ENCODE data around the gene TOX3. TPM values are rescaled to one million over a fixed set of nuclear protein-coding genes. Genes with fewer than 3 reads are reported as not detected.

TOX3 gene
- total and polyA plus RNA-seq, 7 experiments from 2014 or later, result not detected

DNA sequence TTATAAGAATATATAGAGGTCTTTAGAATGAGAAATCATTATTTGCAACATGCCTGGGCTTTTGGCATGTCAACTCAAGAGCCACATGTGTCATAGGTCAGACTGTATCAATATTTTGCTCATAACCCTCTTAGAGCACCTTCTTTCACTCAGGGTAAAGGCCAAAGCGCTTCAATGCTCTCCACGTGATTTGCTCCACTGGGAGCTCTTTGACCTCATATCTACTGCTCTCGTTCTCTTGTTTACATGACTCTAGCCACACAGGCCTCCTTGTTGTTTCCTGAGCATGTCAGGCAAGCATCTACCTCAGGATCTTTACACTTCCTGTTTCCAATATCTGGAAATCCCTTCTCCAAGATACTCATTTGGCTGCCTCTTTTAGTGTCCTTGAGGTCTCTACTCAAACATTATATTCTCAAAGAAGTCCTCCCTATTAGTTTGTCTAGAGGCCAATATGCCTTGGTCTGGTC lies 148.4 kb downstream of the TOX3 start:
- ChIA-PET CTCF (no interaction called here), POLR2A (no interaction called here)
- intact Hi-C loops (cut with micrococcal nuclease), result no loop called here
- H3K4me3 Mint-ChIP-seq, result no peak overlapping the region
- H3K36me3 ChIP-seq (ENCODE audit: control insufficient read depth in 2 of 3, insufficient read depth in 3 of 3, low read length in 3 of 3), result no peaks in the 10 kb centered on the region
- ATAC-seq (no peak), DNase-seq (no peak)
- H3K27ac Mint-ChIP-seq, result no peak overlapping the region
- no peaks in the 10 kb centered on the region for H3K36me3 Mint-ChIP-seq
- no peaks in the 10 kb centered on the region for H3K4me1 ChIP-seq (ENCODE audit: control insufficient read depth in 2 of 2, insufficient read depth in 2 of 2, low read length in 2 of 2)
- peaks cover 0 to 2% (median 0%) of the 10 kb centered on the region in 3 experiments for H3K9me3 ChIP-seq (ENCODE audit: control insufficient read depth in 2 of 3, low read length in 3 of 3)
- no peaks in the 10 kb centered on the region for H3K27me3 ChIP-seq (ENCODE audit: control insufficient read depth in 2 of 2, insufficient read depth in 2 of 2, low read length in 2 of 2)
- H3K27me3 Mint-ChIP-seq, result no peaks in the 10 kb centered on the region
- no peak overlapping the region for H3K4me3 ChIP-seq (ENCODE audit: low read length)
- H3K27ac ChIP-seq (ENCODE audit: low read depth, low read length), result no peak overlapping the region
- H3K9me3 Mint-ChIP-seq, result peaks cover 1 to 20% (median 8%) of the 10 kb centered on the region in 11 donors
- H3K4me1 Mint-ChIP-seq, result no peaks in the 10 kb centered on the region

DNA sequence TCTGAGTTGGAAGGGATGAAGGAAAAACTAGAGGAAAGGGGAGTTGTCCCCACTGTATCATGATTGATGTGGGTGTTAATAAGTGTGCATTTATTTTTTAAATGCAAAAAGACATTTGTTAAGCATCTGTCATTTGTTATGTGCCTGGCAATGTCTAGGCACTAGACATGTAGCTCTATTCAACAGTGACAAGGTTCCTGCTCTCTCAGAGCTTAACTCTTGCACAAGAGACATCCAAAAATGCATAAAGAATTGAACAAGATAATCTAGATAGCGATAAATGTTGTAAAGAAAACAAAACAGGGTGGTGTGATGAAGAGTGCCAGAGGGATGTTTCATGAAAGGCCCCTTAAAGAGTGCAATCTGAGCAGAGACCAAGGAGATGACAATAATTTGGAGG lies 148.9 kb downstream of the TOX3 start:
- no peak for DNase-seq
- Mint-ChIP-seq H3K27me3 (no peaks in the 10 kb centered on the region), H3K27ac (no peak overlapping the region), H3K9me3 (peaks cover 1 to 20% (median 6%) of the 10 kb centered on the region in 11 donors), H3K4me3 (no peak overlapping the region), H3K36me3 (no peaks in the 10 kb centered on the region), H3K4me1 (no peaks in the 10 kb centered on the region)
- no peaks in the 10 kb centered on the region for H3K9me3 ChIP-seq (ENCODE audit: control insufficient read depth in 2 of 3, low read length in 3 of 3)
- H3K4me1 ChIP-seq (ENCODE audit: control insufficient read depth in 2 of 2, insufficient read depth in 2 of 2, low read length in 2 of 2), result no peaks in the 10 kb centered on the region
- CTCF ChIA-PET, result no interaction called here
- H3K4me3 ChIP-seq (ENCODE audit: low read length), result no peak overlapping the region
- H3K27ac ChIP-seq (ENCODE audit: low read depth, low read length), result no peak overlapping the region
- H3K36me3 ChIP-seq (ENCODE audit: control insufficient read depth in 2 of 3, insufficient read depth in 3 of 3, low read length in 3 of 3), result no peaks in the 10 kb centered on the region
- H3K27me3 ChIP-seq (ENCODE audit: control insufficient read depth in 2 of 2, insufficient read depth in 2 of 2, low read length in 2 of 2), result no peaks in the 10 kb centered on the region
- intact Hi-C loops (cut with micrococcal nuclease), result no loop called here
- ATAC-seq, result no peak
- POLR2A ChIA-PET, result no interaction called here

DNA sequence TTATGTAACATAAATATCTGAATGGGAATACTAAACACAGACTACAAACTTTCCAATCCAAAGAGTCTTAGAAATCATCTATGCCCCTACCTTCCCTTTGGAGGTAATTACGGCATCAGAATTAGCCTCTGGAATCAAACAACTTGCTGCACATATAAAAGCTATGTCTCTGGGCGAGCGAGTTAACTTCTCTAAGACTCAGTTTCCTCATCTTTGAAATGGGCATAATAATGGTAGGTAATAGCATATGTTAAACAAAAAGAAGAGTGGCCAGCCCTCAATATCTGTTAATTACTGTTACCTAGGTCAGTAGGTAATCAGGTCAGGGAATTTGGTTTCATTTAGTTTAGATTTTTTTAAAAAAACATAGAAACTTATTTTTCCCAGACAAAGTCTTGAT lies 153.5 kb downstream of the TOX3 start:
- Histone ChIP-seq H3K36me3 (ENCODE audit: control insufficient read depth in 2 of 3, insufficient read depth in 3 of 3, low read length in 3 of 3) (no peaks in the 10 kb centered on the region), H3K27me3 (ENCODE audit: control insufficient read depth in 2 of 2, insufficient read depth in 2 of 2, low read length in 2 of 2) (no peaks in the 10 kb centered on the region), H3K9me3 (ENCODE audit: control insufficient read depth in 2 of 3, low read length in 3 of 3) (no peaks in the 10 kb centered on the region), H3K27ac (ENCODE audit: low read depth, low read length) (no peak overlapping the region), H3K4me3 (ENCODE audit: low read length) (no peak overlapping the region), H3K4me1 (ENCODE audit: control insufficient read depth in 2 of 2, insufficient read depth in 2 of 2, low read length in 2 of 2) (no peaks in the 10 kb centered on the region)
- Mint-ChIP-seq H3K4me1 (no peaks in the 10 kb centered on the region), H3K27me3 (no peaks in the 10 kb centered on the region), H3K36me3 (no peaks in the 10 kb centered on the region), H3K27ac (no peak overlapping the region), H3K4me3 (no peak overlapping the region), H3K9me3 (peaks cover 2 to 20% (median 11%) of the 10 kb centered on the region in 11 donors)
- CTCF ChIA-PET, result no interaction called here
- no peak for ATAC-seq
- intact Hi-C loops (cut with micrococcal nuclease), result no loop called here
- POLR2A ChIA-PET, result no interaction called here
- no peak for DNase-seq

DNA sequence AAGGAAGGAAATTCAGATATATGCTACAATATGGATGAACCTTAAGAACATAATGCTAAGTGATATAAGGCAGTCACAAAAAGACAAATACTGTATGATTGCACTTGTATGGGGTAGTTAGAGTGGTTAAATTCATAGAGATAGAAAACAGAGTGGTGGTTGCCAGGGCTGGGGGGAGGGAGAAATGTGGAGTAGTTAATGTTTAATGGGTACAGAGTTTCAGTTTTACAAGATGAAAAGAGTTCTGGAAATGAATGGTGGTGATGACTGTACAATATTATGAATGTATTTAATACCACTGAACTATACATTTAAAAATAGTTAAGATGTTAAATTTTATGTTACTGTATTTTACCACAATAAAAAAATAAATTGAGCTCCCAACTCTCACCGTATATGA lies 157.9 kb downstream of the TOX3 start:
- no peaks in the 10 kb centered on the region for H3K36me3 Mint-ChIP-seq
- intact Hi-C loops (cut with micrococcal nuclease), result no loop called here
- peaks cover 0 to 20% (median 5%) of the 10 kb centered on the region in 11 donors for H3K9me3 Mint-ChIP-seq
- Histone ChIP-seq H3K27ac (ENCODE audit: low read depth, low read length) (no peak overlapping the region), H3K4me1 (ENCODE audit: control insufficient read depth in 2 of 2, insufficient read depth in 2 of 2, low read length in 2 of 2) (no peaks in the 10 kb centered on the region), H3K4me3 (ENCODE audit: low read length) (no peak overlapping the region), H3K36me3 (ENCODE audit: control insufficient read depth in 2 of 3, insufficient read depth in 3 of 3, low read length in 3 of 3) (no peaks in the 10 kb centered on the region), H3K9me3 (ENCODE audit: control insufficient read depth in 2 of 3, low read length in 3 of 3) (peaks cover 0 to 5% (median 0%) of the 10 kb centered on the region in 3 experiments), H3K27me3 (ENCODE audit: control insufficient read depth in 2 of 2, insufficient read depth in 2 of 2, low read length in 2 of 2) (no peaks in the 10 kb centered on the region)
- ATAC-seq, result no peak
- no peak for DNase-seq
- no peak overlapping the region for H3K27ac Mint-ChIP-seq
- H3K4me1 Mint-ChIP-seq, result no peaks in the 10 kb centered on the region
- no peaks in the 10 kb centered on the region for H3K27me3 Mint-ChIP-seq
- no peak overlapping the region for H3K4me3 Mint-ChIP-seq
- CTCF ChIA-PET, result no interaction called here
- POLR2A ChIA-PET, result no interaction called here
